H9 (cell line): Measurements from ENCODE around the gene DNMBP. TPM values are rescaled to one million over a fixed set of nuclear protein-coding genes. Genes with fewer than 3 reads are reported as not detected.

Source experiments
- DNase-seq: peaks from one replicate; pipeline ENCODE4 v3.0.0-alpha.2; 2017
- H2AFZ ChIP-seq: one replicate; pipeline ENCODE4 v1.6.1; 2013; ENCODE audit warnings: mild to moderate bottlenecking, low read length, control low read depth, moderate library complexity
- H2AK5ac ChIP-seq: 2 replicates; pipeline ENCODE4 v1.6.1; 2013; ENCODE audit warnings: low read length, control low read depth, mixed read lengths; ENCODE audit not compliant: insufficient read length
- H2BK120ac ChIP-seq: one replicate; pipeline ENCODE4 v1.6.1; 2013; ENCODE audit warnings: low read depth, mild to moderate bottlenecking, low read length, control low read depth, inconsistent platforms; ENCODE audit not compliant: poor library complexity, severe bottlenecking
- H2BK12ac ChIP-seq: 2 replicates; pipeline ENCODE4 v1.6.1; 2013; ENCODE audit warnings: low read length, control low read depth, mixed read lengths, low read depth; ENCODE audit not compliant: insufficient read length
- H2BK15ac ChIP-seq: 2 replicates; pipeline ENCODE4 v1.6.1; 2013; ENCODE audit warnings: low read depth, low read length, control low read depth
- H2BK20ac ChIP-seq: one replicate; pipeline ENCODE4 v1.6.1; 2013; ENCODE audit warnings: low read depth, mild to moderate bottlenecking, low read length, control low read depth, inconsistent platforms; ENCODE audit not compliant: poor library complexity, severe bottlenecking
- H2BK5ac ChIP-seq: 2 replicates; pipeline ENCODE4 v1.6.1; 2013; ENCODE audit warnings: low read length, control low read depth, mixed read lengths; ENCODE audit not compliant: insufficient read length
- H3K14ac ChIP-seq: 2 replicates; pipeline ENCODE4 v1.6.1; 2013; ENCODE audit warnings: low read length, control low read depth; ENCODE audit not compliant: insufficient read depth
- H3K18ac ChIP-seq: 2 replicates; pipeline ENCODE4 v1.6.1; 2013; ENCODE audit warnings: low read depth, mild to moderate bottlenecking, mixed read lengths, low read length, control low read depth; ENCODE audit not compliant: insufficient read length
- H3K23ac ChIP-seq: 2 replicates; pipeline ENCODE4 v1.6.1; 2013; ENCODE audit warnings: low read length, control low read depth, mixed read lengths, low read depth; ENCODE audit not compliant: insufficient read length
- H3K23me2 ChIP-seq: 2 replicates; pipeline ENCODE4 v1.6.1; 2013; ENCODE audit warnings: low read depth, mild to moderate bottlenecking, mixed read lengths, low read length, control low read depth; ENCODE audit not compliant: insufficient read length, poor library complexity, severe bottlenecking
- H3K27ac ChIP-seq: 2 replicates; pipeline ENCODE4 v1.5.1; 2013; ENCODE audit warnings: low read length, control low read depth, mixed read lengths, low read depth; ENCODE audit not compliant: insufficient read length
- H3K27me3 ChIP-seq: 2 replicates; pipeline ENCODE4 v1.6.1; 2013; ENCODE audit warnings: low read length, control low read depth, inconsistent platforms; ENCODE audit not compliant: insufficient read depth
- H3K4ac ChIP-seq: 2 replicates; pipeline ENCODE4 v1.6.1; 2013; ENCODE audit warnings: low read depth, mild to moderate bottlenecking, control low read depth, inconsistent platforms, low read length, moderate library complexity
- H3K4me1 ChIP-seq: 2 replicates; pipeline ENCODE4 v1.6.1; 2013; ENCODE audit warnings: low read length, control low read depth, inconsistent platforms; ENCODE audit not compliant: insufficient read depth
- H3K4me2 ChIP-seq: 2 replicates; pipeline ENCODE4 v1.6.1; 2013; ENCODE audit warnings: low read length, control low read depth, mixed read lengths; ENCODE audit not compliant: insufficient read length, insufficient read depth
- H3K56ac ChIP-seq: 2 replicates; pipeline ENCODE4 v1.6.1; 2013; ENCODE audit warnings: low read depth, mild to moderate bottlenecking, mixed read lengths, low read length, control low read depth; ENCODE audit not compliant: insufficient read length
- H3K79me1 ChIP-seq: 2 replicates; pipeline ENCODE4 v1.6.1; 2013; ENCODE audit warnings: low read depth, mild to moderate bottlenecking, moderate library complexity, low read length, control low read depth, inconsistent platforms; ENCODE audit not compliant: insufficient read depth, poor library complexity, severe bottlenecking
- H3K79me2 ChIP-seq: 2 replicates; pipeline ENCODE4 v1.6.1; 2013; ENCODE audit warnings: low read length, control low read depth, inconsistent platforms; ENCODE audit not compliant: insufficient read depth
- H3K9ac ChIP-seq: 2 replicates; pipeline ENCODE4 v1.6.1; 2013; ENCODE audit warnings: low read length, control low read depth, mixed read lengths; ENCODE audit not compliant: insufficient read length; ENCODE audit errors: extremely low read depth
- H3K9me3 ChIP-seq: one replicate; pipeline ENCODE4 v1.6.1; 2013; ENCODE audit warnings: low read depth, low read length, inconsistent platforms; ENCODE audit not compliant: control insufficient read depth
- H3T11ph ChIP-seq: one replicate; pipeline ENCODE4 v1.6.1; 2013; ENCODE audit warnings: mild to moderate bottlenecking, low read length, control low read depth, inconsistent platforms
- H4K20me1 ChIP-seq: one replicate; pipeline ENCODE4 v1.6.1; 2013; ENCODE audit not compliant: control insufficient read depth, insufficient read length, insufficient read depth
- H4K5ac ChIP-seq: 2 replicates; pipeline ENCODE4 v1.6.1; 2013; ENCODE audit warnings: low read depth, mild to moderate bottlenecking, mixed read lengths, low read length, control low read depth; ENCODE audit not compliant: insufficient read length
- H4K8ac ChIP-seq: replicated peaks from 2 replicates; pipeline ENCODE4 v1.6.1; 2013; ENCODE audit warnings: low read length, control low read depth, mixed read lengths, low read depth; ENCODE audit not compliant: insufficient read length
- H4K91ac ChIP-seq: 2 replicates; pipeline ENCODE4 v1.6.1; 2013; ENCODE audit warnings: low read depth, mild to moderate bottlenecking, moderate library complexity, mixed read lengths, low read length, control low read depth; ENCODE audit not compliant: insufficient read length
- H3K27ac Mint-ChIP-seq, 3 experiments: 2 replicates in 2 of 3; 3 replicates in 1 of 3; pipeline ENCODE4 v1.8.0; 2020 to 2021; ENCODE audit warnings: mixed read lengths in 3 of 3, mild to moderate bottlenecking in 1 of 3, moderate library complexity in 1 of 3
- H3K27me3 Mint-ChIP-seq: 2 replicates; pipeline ENCODE4 v1.8.0; 2021; ENCODE audit warnings: low read depth, mild to moderate bottlenecking, moderate library complexity, mixed read lengths
- H3K36me3 Mint-ChIP-seq, 3 experiments: 2 replicates in 2 of 3; 3 replicates in 1 of 3; pipeline ENCODE4 v1.8.0; 2020 to 2021; ENCODE audit warnings: low read depth in 3 of 3, mixed read lengths in 3 of 3; ENCODE audit not compliant: insufficient read depth in 1 of 3
- H3K4me1 Mint-ChIP-seq, 2 experiments: 2 replicates each; pipeline ENCODE4 v1.8.0; 2020; ENCODE audit warnings: mixed read lengths in 2 of 2
- H3K4me3 Mint-ChIP-seq, 2 experiments: 2 replicates in 1 of 2; 3 replicates in 1 of 2; pipeline ENCODE4 v1.8.0; 2020 to 2021; ENCODE audit warnings: mild to moderate bottlenecking in 2 of 2, mixed read lengths in 2 of 2, moderate library complexity in 1 of 2
- H3K9me3 Mint-ChIP-seq, 2 experiments: 2 replicates in 1 of 2; 3 replicates in 1 of 2; pipeline ENCODE4 v1.8.0; 2020; ENCODE audit warnings: mild to moderate bottlenecking in 2 of 2, mixed read lengths in 2 of 2, moderate library complexity in 1 of 2
- CTCF ChIP-seq: fragments of 200-600 bp; sonication (generic); conservative IDR thresholded peaks from 3 replicates; pipeline ENCODE4 v1.8.0; 2021; ENCODE audit warnings: antibody characterized with exemption, mild to moderate bottlenecking
- WGBS: extraction: QIAGEN DNeasy Blood & Tissue Kit; methylation state at CpG from one replicate; pipeline ENCODE4 v1.1.7; 2013; ENCODE audit warnings: missing lambda C conversion rate, low lambda C conversion rate, mixed read lengths; ENCODE audit not compliant: insufficient read length; ENCODE audit errors: extremely low coverage; 5-methylcytosine and 5-hydroxymethylcytosine counted together
- total RNA-seq: library from RNA; stranded (reverse); gene quantifications from 2 replicates; pipeline ENCODE4 v1.2.1, GENCODE V29; 2021

DNMBP gene
- total RNA-seq, 1 experiment from 2014 or later, result 25.6 TPM

GRCh38 chr10:99995269-99995668 lies 14.5 kb downstream of the DNMBP start:
- Histone ChIP-seq H2BK20ac (no peak overlapping the region), H3T11ph (no peak overlapping the region), H3K27me3 (no peaks in the 10 kb centered on the region), H3K9ac (no peak overlapping the region), H4K8ac (no peak overlapping the region), H4K91ac (no peak overlapping the region), H3K23me2 (no peaks in the 10 kb centered on the region), H3K18ac (no peak overlapping the region), H3K4me2 (no peak overlapping the region), H2BK5ac (no peak overlapping the region), H4K20me1 (no peaks in the 10 kb centered on the region), H3K4ac (no peak overlapping the region), H2BK12ac (no peak overlapping the region), H3K79me2 (no peaks in the 10 kb centered on the region), H2AFZ (no peak overlapping the region), H2AK5ac (no peak overlapping the region), H3K23ac (no peak overlapping the region), H3K9me3 (no peaks in the 10 kb centered on the region), H2BK120ac (no peak overlapping the region), H4K5ac (no peak overlapping the region), H3K56ac (no peak overlapping the region), H3K79me1 (peaks cover 3% of the 10 kb centered on the region), H3K14ac (no peak overlapping the region), H3K27ac (no peak overlapping the region), H3K4me1 (no peaks in the 10 kb centered on the region; the same call in 1 of the 2 replicates), H2BK15ac (no peak overlapping the region)
- Mint-ChIP-seq H3K9me3 (no peaks in the 10 kb centered on the region), H3K4me3 (no peak overlapping the region), H3K36me3 (no peaks in the 10 kb centered on the region; a peak in 1 of 7 replicates), H3K27me3 (no peaks in the 10 kb centered on the region), H3K4me1 (peaks cover 14 to 17% of the 10 kb centered on the region in 2 experiments), H3K27ac (no peak overlapping the region)
- no peak for TF ChIP-seq CTCF
- DNase-seq, result no peak
- no CpG with 5 or more reads among the region's 3 CpGs for WGBS
